ENCODE measurements around the gene LHPP.

DNA sequence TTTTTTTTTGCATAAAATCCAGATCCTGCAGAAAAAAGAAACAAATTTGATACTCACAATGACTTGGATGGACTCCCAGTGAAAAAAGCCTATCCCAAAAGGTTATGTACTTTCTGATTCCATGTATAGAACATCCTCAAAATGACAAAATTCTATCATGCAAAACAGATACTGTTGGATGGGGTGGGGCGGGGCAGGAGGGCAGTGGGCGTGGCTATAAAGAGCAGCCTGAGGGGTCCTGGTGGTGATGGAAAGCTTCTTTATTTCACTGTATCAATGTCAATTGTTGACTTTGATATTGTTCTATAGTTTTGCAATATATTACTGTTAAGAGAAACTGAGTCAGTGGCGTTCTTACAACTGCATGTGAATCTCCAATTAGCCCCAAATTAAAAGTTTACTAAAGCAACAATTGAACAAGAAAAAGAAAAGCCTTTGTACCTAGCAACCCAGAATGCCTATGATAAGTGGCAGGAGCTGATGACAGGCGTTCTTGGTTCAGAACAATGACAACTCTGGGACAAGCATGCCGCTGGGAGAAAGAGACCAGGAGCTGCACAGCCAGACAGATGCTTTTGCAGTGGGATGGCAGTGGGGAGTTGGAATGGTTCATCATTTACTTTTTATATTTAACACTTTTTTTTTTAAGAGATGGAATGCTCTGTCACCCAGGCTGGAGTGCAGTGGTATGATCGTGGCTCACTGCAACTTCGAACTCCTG, 101.9 kb downstream of the LHPP start:
- no peak for TF ChIP-seq POLR2A (IDR thresholded peaks at IDR 0.05)
- TF ChIP-seq, protein P1, sequence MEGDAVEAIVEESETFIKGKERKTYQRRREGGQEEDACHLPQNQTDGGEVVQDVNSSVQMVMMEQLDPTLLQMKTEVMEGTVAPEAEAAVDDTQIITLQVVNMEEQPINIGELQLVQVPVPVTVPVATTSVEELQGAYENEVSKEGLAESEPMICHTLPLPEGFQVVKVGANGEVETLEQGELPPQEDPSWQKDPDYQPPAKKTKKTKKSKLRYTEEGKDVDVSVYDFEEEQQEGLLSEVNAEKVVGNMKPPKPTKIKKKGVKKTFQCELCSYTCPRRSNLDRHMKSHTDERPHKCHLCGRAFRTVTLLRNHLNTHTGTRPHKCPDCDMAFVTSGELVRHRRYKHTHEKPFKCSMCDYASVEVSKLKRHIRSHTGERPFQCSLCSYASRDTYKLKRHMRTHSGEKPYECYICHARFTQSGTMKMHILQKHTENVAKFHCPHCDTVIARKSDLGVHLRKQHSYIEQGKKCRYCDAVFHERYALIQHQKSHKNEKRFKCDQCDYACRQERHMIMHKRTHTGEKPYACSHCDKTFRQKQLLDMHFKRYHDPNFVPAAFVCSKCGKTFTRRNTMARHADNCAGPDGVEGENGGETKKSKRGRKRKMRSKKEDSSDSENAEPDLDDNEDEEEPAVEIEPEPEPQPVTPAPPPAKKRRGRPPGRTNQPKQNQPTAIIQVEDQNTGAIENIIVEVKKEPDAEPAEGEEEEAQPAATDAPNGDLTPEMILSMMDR (IDR thresholded peaks at IDR 0.05): no peak
